HPDE6-E6E7 (cell line): ENCODE measurements around the gene JAKMIP2.
"Not testable (repeated sequence)": the region's sequence is repeated elsewhere in the genome, so short reads cannot be mapped to it uniquely, and the experiment has no call there.

Source experiments
- DNase-seq: peaks from one replicate; pipeline ENCODE4 v3.0.0; 2011; ENCODE audit warnings: missing footprints; ENCODE audit errors: extremely low spot score

The JAKMIP2 gene

GRCh38 chr5:147658293-147658932 is 124.1 kb downstream of the JAKMIP2 start:
- DNase-seq = no peak

- DNase-seq = no peak
These were observed 133.9 kb downstream of the JAKMIP2 start for GRCh38 chr5:147648597-147648996.

GRCh38 chr5:147645197-147645596 is 137.3 kb downstream of the JAKMIP2 start:
- no peak for DNase-seq

- DNase-seq = no peak
These were observed 138.1 kb downstream of the JAKMIP2 start for GRCh38 chr5:147644460-147644859.

- DNase-seq = peak; percentile 10
These were observed 139.4 kb downstream of the JAKMIP2 start for GRCh38 chr5:147643142-147643541.

GRCh38 chr5:147642666-147643065 is 139.9 kb downstream of the JAKMIP2 start:
- DNase-seq = no peak

- no peak for DNase-seq
These were observed 143.2 kb downstream of the JAKMIP2 start for GRCh38 chr5:147639321-147639720.

GRCh38 chr5:147636729-147636984 is 145.9 kb downstream of the JAKMIP2 start:
- no peak for DNase-seq

- no peak for DNase-seq
These were observed 146.4 kb downstream of the JAKMIP2 start for GRCh38 chr5:147635882-147636728.

- not testable (repeated sequence) for DNase-seq
These were observed 147.1 kb downstream of the JAKMIP2 start for GRCh38 chr5:147635439-147635838.

- no peak for DNase-seq
These were observed 149.4 kb downstream of the JAKMIP2 start for GRCh38 chr5:147633173-147633572.

GRCh38 chr5:147631428-147632003 is 151.0 kb downstream of the JAKMIP2 start:
- DNase-seq = no peak

GRCh38 chr5:147629196-147629595 is 153.3 kb downstream of the JAKMIP2 start:
- no peak for DNase-seq

GRCh38 chr5:147628058-147628895 is 154.3 kb downstream of the JAKMIP2 start:
- DNase-seq = peak; percentile 44

GRCh38 chr5:147626464-147626863 is 156.1 kb downstream of the JAKMIP2 start:
- DNase-seq = no peak

- no peak for DNase-seq
These were observed 161.5 kb downstream of the JAKMIP2 start for GRCh38 chr5:147621016-147621415.

- DNase-seq = no peak
These were observed 163.1 kb downstream of the JAKMIP2 start for GRCh38 chr5:147619281-147619878.

- no peak for DNase-seq
These were observed 164.7 kb downstream of the JAKMIP2 start for GRCh38 chr5:147617711-147618350.

GRCh38 chr5:147617191-147617606 is 165.3 kb downstream of the JAKMIP2 start:
- no peak for DNase-seq

- DNase-seq = no peak
These were observed 166.1 kb downstream of the JAKMIP2 start for GRCh38 chr5:147616421-147616820.

- DNase-seq = no peak
These were observed 169.2 kb downstream of the JAKMIP2 start for GRCh38 chr5:147613359-147613758.
